HCT116 (cell line): ENCODE data around the gene ARL5C.

Source experiments
- CEBPB ChIP-seq: IDR thresholded peaks from 2 replicates; pipeline ENCODE4 v1.6.1; 2012; ENCODE audit warnings: low read depth
- CTCF ChIP-seq, 3 experiments: fragments of 200-600 bp in 1 of 3; sonication (generic) in 1 of 3; IDR thresholded peaks in 2 of 3; conservative IDR thresholded peaks in 1 of 3; 2 replicates each; pipeline ENCODE4 v1.5.1; 2012 to 2017; ENCODE audit warnings: low read depth in 2 of 3, low read length in 2 of 3, antibody characterized with exemption in 1 of 3, borderline replicate concordance in 1 of 3, control low read depth in 1 of 3, mild to moderate bottlenecking in 1 of 3, mixed read lengths in 1 of 3, mixed run types in 1 of 3, moderate library complexity in 1 of 3; ENCODE audit not compliant: insufficient read depth in 1 of 3
- EZH2 ChIP-seq: fragments of 200-600 bp; sonication (generic); IDR thresholded peaks from 2 replicates; pipeline ENCODE4 v1.6.1; 2017; ENCODE audit warnings: antibody characterized with exemption, mixed run types
- EZH2phosphoT487 ChIP-seq: fragments of 200-600 bp; IDR thresholded peaks from 2 replicates; pipeline ENCODE4 v1.6.1; 2018; ENCODE audit warnings: antibody characterized with exemption, borderline replicate concordance
- MAX ChIP-seq: IDR thresholded peaks from 2 replicates; pipeline ENCODE4 v1.6.1; 2012
- POLR2A ChIP-seq: IDR thresholded peaks from 2 replicates; pipeline ENCODE4 v1.7.0; 2011; ENCODE audit warnings: borderline replicate concordance; ENCODE audit not compliant: insufficient read depth, insufficient read length; ENCODE audit errors: extremely low read depth
- POLR2AphosphoS5 ChIP-seq: IDR thresholded peaks from 2 replicates; pipeline ENCODE4 v1.6.1; 2011; ENCODE audit warnings: mild to moderate bottlenecking, low read depth, low read length, moderate library complexity
- RAD21 ChIP-seq: IDR thresholded peaks from 2 replicates; pipeline ENCODE4 v1.6.1; 2012; ENCODE audit warnings: low read depth, mild to moderate bottlenecking
- ZNF274 ChIP-seq: fragments of 200-500 bp; sonication (Bioruptor generic); IDR thresholded peaks from 2 replicates; pipeline ENCODE4 v1.6.1; 2014; ENCODE audit warnings: mild to moderate bottlenecking, low read depth, low read length, inconsistent platforms
- TF ChIP-seq, protein P1 (sequence below): IDR thresholded peaks from 2 replicates; pipeline ENCODE4 v1.6.1; 2012

GRCh38 chr17:39147221-39148185 lies 18.5 kb downstream of the ARL5C start:
- no peak for TF ChIP-seq POLR2A
- TF ChIP-seq POLR2AphosphoS5, result no peak
- TF ChIP-seq EZH2, result no peak
- TF ChIP-seq CTCF (IDR thresholded peaks at IDR 0.05 in 2 of 3, conservative IDR thresholded peaks at IDR 0.05 in 1 of 3; ENCODE audit: borderline replicate concordance in 1 of 3, insufficient read depth in 1 of 3, low read depth in 2 of 3, low read length in 2 of 3), result no peak
- TF ChIP-seq, protein P1, sequence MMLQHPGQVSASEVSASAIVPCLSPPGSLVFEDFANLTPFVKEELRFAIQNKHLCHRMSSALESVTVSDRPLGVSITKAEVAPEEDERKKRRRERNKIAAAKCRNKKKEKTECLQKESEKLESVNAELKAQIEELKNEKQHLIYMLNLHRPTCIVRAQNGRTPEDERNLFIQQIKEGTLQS, result no peak
- no peak for TF ChIP-seq EZH2phosphoT487
- TF ChIP-seq CEBPB, result no peak
- no peak for TF ChIP-seq MAX
- TF ChIP-seq RAD21, result no peak
- no peak for TF ChIP-seq ZNF274
